A673 (cell line): Measurements from ENCODE around the gene TNNT1. TPM values are rescaled to one million over a fixed set of nuclear protein-coding genes. Genes with fewer than 3 reads are reported as not detected.

Experiments
- BruUV-seq: library from RNA; stranded (reverse); fragments of 400-500 nt; replicated peaks from 2 replicates; lab custom pipeline; 2021; lab: Mats Ljungman, UMichigan
- CTCF ChIA-PET: fragments of 300-600 bp; sonication (Branson Sonifier 250); formaldehyde crosslinking; loops from one replicate; lab custom pipeline; 2022; ENCODE audit warnings: antibody characterized with exemption; lab: Charles Lee
- POLR2A ChIA-PET: fragments of 300-600 bp; sonication (Branson Sonifier 250); formaldehyde crosslinking; loops from one replicate; lab custom pipeline; 2022; ENCODE audit warnings: antibody characterized with exemption; ENCODE audit not compliant: low non-redundant PET; lab: Charles Lee
- DNase-seq: peaks from one replicate; pipeline ENCODE4 v3.0.0-alpha.2; 2015; ENCODE audit warnings: low spot score
- H3K27ac ChIP-seq: fragments of 200-600 bp; sonication (generic); 2 replicates; pipeline ENCODE4 v1.5.1; 2016; ENCODE audit warnings: mixed run types, low read depth, mild to moderate bottlenecking, mixed read lengths, antibody characterized with exemption, low read length; ENCODE audit not compliant: poor library complexity, severe bottlenecking
- H3K27me3 ChIP-seq: fragments of 200-600 bp; sonication (generic); replicated peaks from 2 replicates; pipeline ENCODE4 v1.6.1; 2017; ENCODE audit warnings: mixed run types, low read depth, mild to moderate bottlenecking, mixed read lengths, antibody characterized with exemption, low read length; ENCODE audit not compliant: insufficient read depth, poor library complexity
- H3K36me3 ChIP-seq: fragments of 200-600 bp; sonication (generic); 2 replicates; pipeline ENCODE4 v1.6.1; 2016; ENCODE audit warnings: mixed run types, mild to moderate bottlenecking, mixed read lengths, antibody characterized with exemption, low read length; ENCODE audit not compliant: insufficient read depth, poor library complexity, severe bottlenecking
- H3K4me1 ChIP-seq: fragments of 200-600 bp; sonication (generic); 2 replicates; pipeline ENCODE4 v1.6.1; 2017; ENCODE audit warnings: mixed run types, mild to moderate bottlenecking, mixed read lengths, antibody characterized with exemption, low read length; ENCODE audit not compliant: insufficient read depth, poor library complexity, severe bottlenecking
- H3K4me3 ChIP-seq: fragments of 200-600 bp; sonication (generic); 2 replicates; pipeline ENCODE4 v1.5.1; 2016; ENCODE audit warnings: low read depth, mixed run types, mild to moderate bottlenecking, mixed read lengths, low read length; ENCODE audit not compliant: poor library complexity, severe bottlenecking
- H3K9me3 ChIP-seq: fragments of 200-600 bp; sonication (generic); 2 replicates; pipeline ENCODE4 v1.6.1; 2016; ENCODE audit warnings: mixed run types, low read depth, mild to moderate bottlenecking, mixed read lengths, antibody characterized with exemption, low read length; ENCODE audit not compliant: poor library complexity, severe bottlenecking
- EZH2 ChIP-seq: fragments of 200-600 bp; sonication (generic); IDR thresholded peaks from 2 replicates; pipeline ENCODE4 v1.6.1; 2017; ENCODE audit warnings: borderline replicate concordance, low read depth, mild to moderate bottlenecking, mixed read lengths, antibody characterized with exemption, low read length; ENCODE audit not compliant: poor library complexity, severe bottlenecking
- intact Hi-C: fragments of 100-400 bp; cut with micrococcal nuclease; formaldehyde crosslinking; loops from one replicate; pipeline ENCODE4 v1.10.0; 2022; ENCODE audit not compliant: unreplicated experiment
- total RNA-seq: library from RNA; stranded (reverse); gene quantifications from 2 replicates; pipeline ENCODE4 v1.2.3, GENCODE V29; 2021
- TF ChIP-seq, protein P1 (sequence below): fragments of 300-800, 200-600 bp; sonication (generic); conservative IDR thresholded peaks from 2 replicates; pipeline ENCODE4 v1.5.1; 2017; ENCODE audit warnings: low read depth, mild to moderate bottlenecking, antibody characterized with exemption, low read length, moderate library complexity, mixed read lengths

Gene TNNT1
- total RNA-seq, 1 experiment from 2014 or later: 37.6 TPM

DNA sequence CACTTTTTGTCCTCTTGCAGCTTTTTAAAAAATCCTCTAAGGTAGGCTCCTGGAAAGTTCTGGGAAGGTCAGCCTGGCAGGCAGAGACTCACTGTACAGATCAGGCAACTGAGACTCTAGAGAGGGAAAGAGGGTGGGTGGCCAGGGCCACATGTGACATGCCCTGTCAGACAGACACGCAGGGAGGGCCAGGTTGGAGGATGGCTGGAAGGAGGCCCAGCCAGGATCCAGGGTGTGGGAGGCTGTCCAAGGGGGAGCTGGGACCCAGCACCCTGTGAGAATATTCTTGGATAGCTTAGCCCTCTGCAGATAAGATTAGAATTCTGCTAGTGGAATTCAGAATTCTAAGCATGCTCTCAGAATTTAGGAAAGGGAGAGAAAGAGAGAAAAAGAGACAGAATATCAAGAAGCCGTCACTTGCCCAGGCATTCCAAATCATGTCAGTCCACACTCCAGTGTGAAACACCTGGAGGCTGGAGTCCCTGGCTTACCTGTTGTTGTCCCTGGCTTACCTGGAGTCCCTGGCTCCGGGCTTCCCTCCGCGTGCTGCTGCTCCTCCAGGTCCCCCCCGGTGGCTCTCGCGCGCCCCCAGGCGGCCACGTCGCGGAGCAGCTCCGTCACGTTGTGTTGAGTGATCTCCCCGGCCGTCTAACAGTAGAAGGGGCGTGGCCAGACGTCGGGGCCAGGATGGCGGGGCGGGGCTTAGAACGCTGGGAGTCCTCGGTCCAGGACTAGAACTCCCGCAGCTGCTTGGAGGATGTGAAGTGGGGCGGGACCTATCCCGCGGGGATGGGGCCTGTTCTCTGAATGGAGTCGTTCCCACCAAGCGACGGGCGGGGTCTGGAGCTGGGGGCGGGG is 11.4 kb upstream of the TNNT1 start:
- H3K27ac ChIP-seq: no peak overlapping the region
- H3K27me3 ChIP-seq: peaks cover 10% of the 10 kb centered on the region
- peaks cover 19% of the 10 kb centered on the region for H3K4me1 ChIP-seq
- no peak overlapping the region for H3K4me3 ChIP-seq
- H3K9me3 ChIP-seq: no peaks in the 10 kb centered on the region
- intact Hi-C loops: no loop called here
- ChIA-PET POLR2A (interaction anchor here (0.6 kb wide), 1 partner anchor 8 kb away, joined by 3 read pairs; no protein-coding TSS in a partner anchor), CTCF (interaction anchor here (0.5 to 2.3 kb wide), 7 partner anchors 14 to 446 kb away, joined by 3 to 20 read pairs (median 4); no protein-coding TSS in a partner anchor)
- no peak for TF ChIP-seq EZH2
- TF ChIP-seq, protein P1, sequence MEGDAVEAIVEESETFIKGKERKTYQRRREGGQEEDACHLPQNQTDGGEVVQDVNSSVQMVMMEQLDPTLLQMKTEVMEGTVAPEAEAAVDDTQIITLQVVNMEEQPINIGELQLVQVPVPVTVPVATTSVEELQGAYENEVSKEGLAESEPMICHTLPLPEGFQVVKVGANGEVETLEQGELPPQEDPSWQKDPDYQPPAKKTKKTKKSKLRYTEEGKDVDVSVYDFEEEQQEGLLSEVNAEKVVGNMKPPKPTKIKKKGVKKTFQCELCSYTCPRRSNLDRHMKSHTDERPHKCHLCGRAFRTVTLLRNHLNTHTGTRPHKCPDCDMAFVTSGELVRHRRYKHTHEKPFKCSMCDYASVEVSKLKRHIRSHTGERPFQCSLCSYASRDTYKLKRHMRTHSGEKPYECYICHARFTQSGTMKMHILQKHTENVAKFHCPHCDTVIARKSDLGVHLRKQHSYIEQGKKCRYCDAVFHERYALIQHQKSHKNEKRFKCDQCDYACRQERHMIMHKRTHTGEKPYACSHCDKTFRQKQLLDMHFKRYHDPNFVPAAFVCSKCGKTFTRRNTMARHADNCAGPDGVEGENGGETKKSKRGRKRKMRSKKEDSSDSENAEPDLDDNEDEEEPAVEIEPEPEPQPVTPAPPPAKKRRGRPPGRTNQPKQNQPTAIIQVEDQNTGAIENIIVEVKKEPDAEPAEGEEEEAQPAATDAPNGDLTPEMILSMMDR: peak; percentile 99
- peak; percentile 98 for DNase-seq
- BruUV-seq: no TSS peak
- no peaks in the 10 kb centered on the region for H3K36me3 ChIP-seq

DNA sequence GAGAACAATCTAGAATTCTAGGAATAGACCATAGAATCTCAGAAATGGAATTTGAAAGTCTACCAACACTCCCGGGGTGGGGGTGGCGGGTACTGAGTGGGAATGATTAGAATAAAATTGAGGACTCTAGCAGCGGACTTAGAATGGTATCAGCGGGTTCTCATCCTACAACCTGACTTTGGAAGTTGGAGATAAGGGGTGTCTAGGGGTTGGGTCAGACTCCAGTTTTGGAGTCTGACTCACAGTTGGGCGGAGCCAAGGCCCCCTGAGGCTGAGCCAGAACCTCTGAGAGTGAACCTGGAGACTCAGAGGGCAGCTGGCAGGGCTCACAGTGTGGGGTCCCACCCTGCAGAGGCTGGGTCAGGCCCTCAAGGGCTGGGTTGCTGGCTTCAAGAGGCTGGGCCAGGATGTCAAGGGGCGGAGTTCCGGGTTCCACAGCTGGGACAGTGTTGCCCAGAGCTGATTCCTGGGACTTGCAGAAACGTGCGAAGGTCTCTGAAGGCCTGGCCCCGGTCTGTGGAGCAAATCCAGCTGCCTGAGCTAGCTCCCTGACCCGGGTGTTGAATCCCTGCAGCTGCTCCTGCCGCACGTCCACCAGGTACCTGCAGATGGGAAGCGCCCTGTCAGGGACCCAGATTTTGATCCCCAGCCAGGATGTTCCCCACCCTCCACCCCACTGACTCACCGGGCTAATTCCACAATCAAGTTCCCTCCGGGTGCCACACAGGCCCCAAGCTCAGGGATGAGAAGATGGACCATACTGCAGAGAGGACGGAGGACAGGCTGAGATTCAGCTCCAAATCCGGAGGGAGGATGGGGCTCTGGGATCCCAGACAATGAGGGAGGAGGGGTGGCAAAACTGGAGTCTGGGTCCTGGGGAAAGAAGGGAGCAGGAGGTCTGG is 10.1 kb upstream of the TNNT1 start:
- BruUV-seq: no TSS peak
- no peak for TF ChIP-seq EZH2
- TF ChIP-seq, protein P1: no peak
- peak; percentile 50 for DNase-seq

DNA sequence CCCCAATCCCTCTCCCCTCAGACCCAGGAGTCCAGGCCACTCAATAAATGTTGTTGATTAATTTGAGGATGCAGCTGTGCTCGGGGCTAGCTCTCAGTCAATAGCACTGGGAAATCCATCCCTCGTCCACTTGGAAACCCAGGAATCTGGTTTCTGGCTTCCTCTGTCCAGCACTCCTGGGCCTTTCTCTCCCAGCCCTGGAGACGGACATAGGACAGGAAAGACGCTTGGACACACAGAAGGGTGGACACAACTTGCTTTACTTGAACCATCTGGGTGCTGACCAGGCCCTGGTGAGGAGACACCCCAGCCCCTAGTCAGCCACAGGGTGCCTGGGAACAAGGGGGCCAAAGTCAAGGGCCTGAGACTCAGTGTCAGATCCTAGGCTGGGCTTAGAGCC is 9.4 kb upstream of the TNNT1 start:
- intact Hi-C loops: no loop called here
- TF ChIP-seq, protein P1: no peak
- no peak for TF ChIP-seq EZH2

More for the DNA sequence above, 10.1 kb upstream of the TNNT1 start:
- ChIA-PET POLR2A (no interaction called here), CTCF (interaction anchor here (0.5 to 2.3 kb wide), 8 partner anchors 18 to 465 kb away, joined by 3 to 11 read pairs (median 6); partner anchors contain the start of gene ZNF784)
- H3K4me3 ChIP-seq: no peak overlapping the region
- intact Hi-C loops: no loop called here
- no peaks in the 10 kb centered on the region for H3K36me3 ChIP-seq
- no peaks in the 10 kb centered on the region for H3K9me3 ChIP-seq
- H3K27me3 ChIP-seq: peaks cover 10% of the 10 kb centered on the region
- H3K4me1 ChIP-seq: peaks cover 19% of the 10 kb centered on the region
- H3K27ac ChIP-seq: no peak overlapping the region

More for the DNA sequence above, 9.4 kb upstream of the TNNT1 start:
- no peak overlapping the region for H3K27ac ChIP-seq
- no TSS peak for BruUV-seq
- H3K27me3 ChIP-seq: peaks cover 10% of the 10 kb centered on the region
- H3K4me1 ChIP-seq: peaks cover 19% of the 10 kb centered on the region
- CTCF ChIA-PET: no interaction called here
- no peak for DNase-seq
- H3K9me3 ChIP-seq: no peaks in the 10 kb centered on the region
- H3K4me3 ChIP-seq: no peak overlapping the region
- POLR2A ChIA-PET: no interaction called here
- H3K36me3 ChIP-seq: no peaks in the 10 kb centered on the region
